Left renal pelvis (tissue), 4 donors: Measurements from ENCODE around the gene SGCD. TPM values are rescaled to one million over a fixed set of nuclear protein-coding genes. Genes with fewer than 3 reads are reported as not detected.

Source experiments
- DNase-seq, 4 donors: peaks; one replicate each; pipeline ENCODE4 v3.0.0-alpha.2; 2013; ENCODE audit warnings: low read depth in 4 of 4, low spot score in 3 of 4
- polyA plus RNA-seq, 4 donors: library from polyadenylated mRNA; unstranded; fragments of 120-200 nt; gene quantifications; one replicate each; pipeline ENCODE4 v1.2.1, GENCODE V29; 2013; ENCODE audit not compliant: insufficient read length in 4 of 4

SGCD gene
- polyA plus RNA-seq, 4 donors = 4.0 to 9.5 (median 5.8) TPM

DNA sequence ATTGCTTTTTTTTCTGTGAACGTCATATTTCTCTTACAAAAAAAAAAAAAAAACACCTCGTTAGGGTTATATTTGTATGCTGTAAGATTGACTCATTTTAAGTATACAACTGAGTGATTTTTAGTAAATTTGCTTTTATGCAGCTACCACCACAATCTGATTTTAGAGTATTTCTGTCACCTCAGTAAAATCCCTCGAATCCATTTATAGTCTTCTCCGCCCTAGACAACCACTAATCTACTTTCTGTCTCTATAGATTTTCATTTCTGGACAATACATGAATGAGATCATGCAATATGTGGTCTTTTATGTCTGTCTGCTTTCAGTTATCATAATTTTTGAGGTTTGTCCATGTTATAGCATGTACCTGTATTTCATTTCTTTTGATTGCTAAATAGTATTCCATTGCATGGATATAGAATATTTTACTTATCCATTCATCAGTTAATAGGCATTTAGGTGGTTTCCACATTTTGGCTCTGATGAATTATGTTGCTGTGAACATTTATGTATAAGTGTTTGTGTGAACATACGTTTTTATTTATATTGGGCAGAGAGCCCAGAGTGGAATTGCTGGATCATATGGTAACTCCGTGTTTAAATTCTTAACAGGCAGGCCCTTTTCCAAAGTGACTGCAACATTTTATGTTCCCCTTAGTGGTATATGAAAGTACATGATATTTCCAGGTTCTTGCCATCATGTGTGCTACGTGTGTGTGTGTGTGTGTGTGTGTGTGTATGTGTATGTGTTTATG, 171.4 kb downstream of the SGCD start:
- DNase-seq = no peak

- DNase-seq = no peak
Measured at GRCh38 chr5:156500755-156501154, 173.8 kb downstream of the SGCD start.

DNA sequence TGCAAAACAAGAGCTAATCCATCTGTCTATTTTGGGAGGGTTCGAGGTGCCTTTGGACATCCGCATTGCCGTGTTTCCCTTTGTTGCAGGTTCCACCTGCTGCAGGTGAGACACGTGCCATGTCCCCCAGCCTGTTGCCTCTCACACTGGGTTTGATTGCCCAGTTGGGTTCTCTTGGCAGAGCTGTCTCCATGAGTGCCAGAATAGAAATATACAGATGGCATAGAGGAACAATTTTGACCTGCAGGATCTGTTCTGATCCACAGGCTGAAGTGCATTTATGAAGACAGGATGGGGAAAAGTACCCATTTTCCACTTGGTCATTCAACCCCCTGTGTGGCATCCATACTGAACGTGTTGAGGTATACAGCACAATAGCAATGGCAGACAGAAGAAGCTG, 178.1 kb downstream of the SGCD start:
- no peak for DNase-seq

- no peak for DNase-seq
Measured at GRCh38 chr5:156513123-156513815, 186.3 kb downstream of the SGCD start.

DNA sequence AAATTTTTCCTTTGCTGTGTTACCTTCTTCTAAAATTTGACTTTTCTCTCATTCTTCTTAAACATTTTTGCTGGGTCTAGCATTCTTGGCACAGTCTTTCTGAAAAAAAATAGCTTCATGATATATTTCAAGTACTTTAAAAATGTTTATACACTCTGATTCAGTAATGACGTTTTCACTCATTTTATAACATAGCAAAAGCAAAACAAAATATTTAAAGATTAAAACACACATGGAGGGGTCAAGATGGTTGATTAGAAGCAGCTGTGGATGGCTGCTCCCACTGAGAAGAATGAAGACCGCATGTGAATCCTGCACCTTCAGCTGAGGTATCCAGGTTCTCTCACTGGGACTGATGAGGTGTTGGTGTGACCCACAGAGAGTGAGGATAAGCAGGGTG, 188.2 kb downstream of the SGCD start:
- DNase-seq = no peak

DNA sequence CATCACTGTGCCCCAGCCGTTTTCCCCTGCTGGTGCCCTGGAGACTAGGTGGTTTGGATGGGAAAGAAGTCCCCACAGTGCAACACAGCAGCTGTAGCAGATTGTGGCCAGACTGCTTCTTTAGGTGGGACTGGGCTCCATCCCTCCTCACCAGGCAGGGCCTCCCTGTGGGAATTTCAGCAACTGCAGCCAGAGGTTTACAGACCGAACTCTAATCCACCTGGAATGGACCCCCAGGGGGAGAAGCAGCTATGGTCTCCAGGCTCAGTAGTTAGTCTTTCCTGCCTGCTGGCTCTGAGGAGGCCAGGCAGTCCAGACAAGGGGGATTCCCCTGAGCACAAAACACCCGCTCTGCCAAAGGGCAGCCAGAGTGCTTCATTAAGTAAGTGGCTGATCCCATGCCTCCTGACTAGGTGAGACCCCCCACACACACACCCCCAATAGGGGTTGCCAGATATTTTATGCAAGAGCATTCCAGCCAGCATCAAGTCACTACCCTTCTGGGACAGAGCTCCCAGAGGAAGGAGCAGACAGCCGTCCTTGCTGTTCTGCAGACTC, 188.9 kb downstream of the SGCD start:
- DNase-seq = no peak

DNA sequence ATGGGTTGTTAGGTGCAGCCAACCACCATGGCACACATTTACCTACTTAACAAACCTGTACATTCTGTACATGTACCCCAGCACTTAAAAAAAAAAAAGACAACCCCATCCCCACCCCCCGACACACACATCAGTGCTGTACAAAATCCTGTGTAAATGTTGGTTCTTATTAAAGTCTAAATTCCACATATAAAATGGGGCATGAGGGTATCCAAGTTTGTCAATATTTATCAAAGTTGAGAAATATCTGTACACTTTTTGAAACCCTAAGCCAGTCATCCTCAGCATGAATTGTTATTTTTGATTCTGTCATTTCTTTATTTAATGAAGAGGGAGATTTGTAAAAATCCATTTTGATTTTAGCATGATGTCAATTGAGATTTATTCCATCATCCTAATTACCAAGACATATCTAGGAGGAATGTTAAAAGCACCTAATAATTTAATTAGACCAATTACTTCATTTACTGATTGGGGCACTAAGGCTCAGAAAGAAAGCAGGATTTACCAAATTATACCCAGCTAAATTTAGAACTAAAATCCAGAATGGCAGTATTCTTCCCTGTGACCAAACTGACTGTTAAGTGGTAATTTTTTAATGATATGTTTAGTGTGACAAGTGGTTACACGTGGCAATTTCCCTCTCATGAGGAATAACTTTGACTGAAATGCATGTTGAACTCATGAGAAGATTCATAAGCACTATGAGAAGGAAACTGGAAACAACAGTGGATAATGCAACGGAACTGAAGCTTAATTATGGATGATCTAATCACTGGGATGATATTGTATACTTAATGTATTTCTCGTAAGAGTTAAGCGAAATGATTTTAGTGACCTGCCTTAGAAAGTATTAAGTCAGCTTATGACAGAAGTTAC, 195.9 kb downstream of the SGCD start:
- DNase-seq = no peak

DNA sequence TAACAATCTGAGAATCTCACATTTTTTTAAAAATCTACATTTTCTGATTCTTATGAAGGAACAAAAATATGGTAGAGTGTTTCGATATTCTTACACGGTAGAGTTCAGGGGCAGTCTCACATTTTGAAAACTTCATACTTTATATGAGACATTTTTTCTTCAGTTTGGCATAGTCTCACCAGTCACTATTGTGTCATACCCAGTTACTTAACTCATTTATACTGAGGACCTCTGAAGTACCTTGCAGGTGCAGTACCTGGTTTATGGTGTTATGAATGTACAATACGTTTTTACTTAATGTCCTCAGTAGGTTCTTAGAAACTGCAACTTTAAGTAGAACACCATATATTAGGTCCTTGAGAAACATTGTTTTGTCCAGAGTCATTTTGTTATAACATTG, 196.6 kb downstream of the SGCD start:
- DNase-seq = no peak

DNA sequence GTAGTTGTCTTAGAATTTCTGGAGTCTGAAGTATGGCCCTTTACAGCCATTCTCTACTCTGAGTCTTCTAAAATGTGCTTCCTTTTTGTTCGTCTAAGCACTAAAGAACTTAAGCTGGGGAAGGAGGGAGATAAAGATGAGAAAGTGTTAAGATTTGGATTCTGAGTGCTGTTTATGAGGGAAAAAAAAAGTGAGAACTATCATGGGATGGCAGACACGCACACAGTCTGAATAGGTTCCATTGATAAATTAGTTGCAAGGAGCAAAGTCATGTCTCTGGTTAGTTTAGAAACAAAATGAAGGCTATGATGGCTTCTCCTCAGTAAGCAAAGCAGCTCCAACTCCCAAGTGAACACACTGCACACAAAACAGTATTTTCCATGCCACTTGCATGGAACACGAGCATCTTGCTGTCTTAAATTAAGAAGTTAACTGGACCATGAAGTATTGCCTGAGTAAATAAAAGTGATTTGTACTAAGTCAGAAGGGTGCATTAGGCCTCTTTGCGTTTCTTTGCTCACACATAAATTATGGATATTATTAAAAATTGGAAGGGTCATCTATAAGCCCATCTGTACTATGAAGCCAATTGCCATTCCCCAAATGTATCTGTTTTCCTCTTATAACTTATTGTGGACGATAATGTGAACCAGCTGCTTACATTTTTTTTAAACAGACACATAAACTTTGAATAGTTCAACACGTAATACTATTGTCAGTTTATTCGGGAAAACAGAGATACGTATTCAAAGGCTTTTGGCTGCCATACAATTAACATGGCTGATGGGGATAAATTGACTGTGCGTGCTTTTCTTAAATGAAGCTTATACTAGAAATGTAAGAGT, 199.3 kb downstream of the SGCD start:
- peak in 2 of 4 donors; percentile 19 to 47 for DNase-seq

DNA sequence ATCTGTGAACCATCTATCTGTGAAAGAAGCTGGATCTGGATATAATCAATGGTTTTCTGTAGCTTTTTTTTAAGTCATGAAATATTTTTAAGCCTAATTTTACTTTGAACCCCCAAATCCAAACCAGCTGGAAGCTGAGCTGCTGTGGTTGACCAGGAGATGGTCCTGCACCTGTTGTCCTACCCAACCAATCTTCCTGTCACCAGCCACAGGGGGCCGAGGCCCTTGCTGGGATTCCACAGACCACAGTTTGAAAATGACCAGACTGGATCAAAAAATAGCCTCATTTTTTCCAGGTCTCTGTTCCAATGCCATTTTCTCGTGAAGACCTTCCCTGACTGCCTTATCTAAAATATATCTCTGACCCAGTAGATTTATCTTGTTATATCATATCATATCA, 200.6 kb downstream of the SGCD start:
- no peak for DNase-seq

GRCh38 chr5:156528673-156529072, 201.7 kb downstream of the SGCD start:
- DNase-seq = no peak

DNA sequence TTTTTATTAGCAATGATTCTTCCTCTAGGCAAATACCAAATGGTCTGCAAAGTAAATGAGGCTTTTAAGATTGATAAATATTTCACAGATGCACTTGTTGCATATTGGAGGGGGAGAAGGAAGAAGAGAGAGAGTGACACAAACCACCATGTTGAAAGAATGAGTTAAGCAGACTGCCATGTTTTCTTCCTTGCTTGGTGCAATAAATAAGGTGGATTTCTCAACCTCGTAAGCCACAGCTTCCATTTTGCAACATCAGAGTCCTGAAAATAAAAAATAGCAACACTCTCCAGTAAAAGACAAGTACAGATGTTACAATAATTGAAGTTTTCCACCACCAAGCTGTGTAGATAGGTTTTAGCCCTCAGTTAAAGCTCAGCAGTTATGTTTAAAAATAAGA, 202.9 kb downstream of the SGCD start:
- no peak for DNase-seq

DNA sequence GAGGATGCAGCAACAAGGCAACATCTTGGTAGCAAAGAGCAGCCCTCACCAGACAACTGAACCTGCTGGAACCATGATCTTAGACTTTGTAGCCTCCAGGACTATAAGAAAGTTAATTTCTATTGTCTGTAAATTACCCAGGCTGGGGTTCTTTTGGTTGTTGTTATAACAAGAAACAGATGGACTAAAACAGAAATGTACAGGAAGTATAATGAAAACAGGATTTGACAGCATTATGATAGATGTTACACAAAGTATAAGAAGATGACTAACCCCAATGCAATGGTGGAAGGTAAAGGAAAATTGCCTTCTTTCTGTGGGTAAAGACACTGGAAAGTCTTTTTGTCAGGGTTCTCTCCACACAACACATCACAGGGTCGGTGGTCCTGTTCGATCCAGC, 204.2 kb downstream of the SGCD start:
- no peak for DNase-seq

GRCh38 chr5:156532921-156533320, 206.0 kb downstream of the SGCD start:
- no peak for DNase-seq

GRCh38 chr5:156534085-156534484, 207.1 kb downstream of the SGCD start:
- no peak for DNase-seq

DNA sequence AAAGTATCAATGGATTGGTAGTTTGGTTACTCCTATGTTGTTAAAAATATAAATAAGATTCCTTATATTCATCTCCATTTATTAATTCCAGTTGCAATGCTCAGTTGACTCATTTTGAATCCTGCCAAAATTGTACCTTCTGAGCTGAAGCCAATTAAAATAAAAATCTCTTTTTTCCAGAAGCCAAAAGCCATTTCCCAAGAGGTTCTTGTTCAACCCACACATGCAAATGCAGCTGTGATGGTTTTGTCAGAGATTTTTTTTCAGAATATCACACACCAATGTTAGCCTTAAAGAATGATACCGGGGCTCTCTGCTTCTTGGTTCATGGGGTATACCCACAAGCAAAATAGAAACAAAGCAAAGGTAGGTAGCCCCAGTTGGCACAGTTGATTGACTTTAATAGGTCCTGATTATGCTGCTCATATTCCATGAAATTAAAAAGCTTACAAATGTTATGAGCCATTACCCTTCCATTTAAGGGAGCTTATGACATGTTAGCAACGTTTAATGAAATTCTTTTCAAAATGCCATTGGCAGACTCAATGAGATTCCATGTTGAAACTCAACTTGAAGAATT, 208.0 kb downstream of the SGCD start:
- DNase-seq = no peak

- DNase-seq = no peak
Measured at GRCh38 chr5:156540491-156540890, 213.5 kb downstream of the SGCD start.

GRCh38 chr5:156541582-156541981, 214.6 kb downstream of the SGCD start:
- no peak for DNase-seq

DNA sequence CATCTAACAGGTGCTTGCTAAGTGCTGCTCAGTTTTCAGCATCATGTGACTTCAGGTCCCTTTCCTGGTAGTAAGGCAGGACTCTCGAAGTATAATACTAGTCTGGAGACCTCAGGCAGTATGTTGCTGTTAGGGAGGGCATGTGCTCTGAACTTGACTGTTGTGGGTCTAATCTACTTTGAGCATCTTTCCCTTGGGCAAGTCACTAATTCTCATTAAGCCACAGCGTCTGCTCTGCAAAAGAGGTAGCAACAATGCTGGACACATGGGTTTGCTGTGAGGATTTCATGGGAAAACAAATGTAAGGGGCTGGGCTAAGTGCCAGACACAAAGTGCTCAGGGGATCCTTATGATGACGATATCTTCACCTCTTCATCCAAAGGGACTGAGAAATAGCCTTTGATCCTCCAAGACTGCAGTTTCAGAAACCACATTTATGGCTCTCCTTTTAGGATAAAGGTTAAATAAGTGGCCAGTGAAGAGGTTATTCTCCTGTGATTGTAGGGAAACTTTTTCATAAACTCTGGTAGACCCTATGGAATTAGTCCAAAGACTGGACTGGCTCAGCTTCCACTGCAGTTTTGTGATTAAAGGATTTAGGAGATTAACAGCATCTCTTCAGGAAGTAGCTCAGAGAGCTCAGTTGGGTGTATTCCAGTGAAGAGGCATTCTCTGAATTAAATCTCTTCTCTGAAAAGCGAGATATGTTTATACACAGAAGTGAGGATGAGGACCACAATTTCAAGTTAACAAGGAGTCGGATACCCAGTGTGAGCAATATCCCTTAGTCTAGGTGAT, 216.6 kb downstream of the SGCD start:
- DNase-seq = no peak
